Spleen (tissue), 7 donors: Measurements from ENCODE around the gene CNGA2.

Experiments used
- POLR2A ChIP-seq, 3 donors: fragments of 450-650 bp; IDR thresholded peaks; one replicate each; pipeline ENCODE4 v1.5.1; 2017; ENCODE audit warnings: antibody characterized with exemption in 3 of 3, mild to moderate bottlenecking in 1 of 3
- POLR2AphosphoS5 ChIP-seq, 3 donors: sonication (generic); formaldehyde crosslinking; IDR thresholded peaks; one replicate each; pipeline ENCODE4 v1.5.1; 2017; ENCODE audit warnings: antibody characterized with exemption in 3 of 3
- TF ChIP-seq, protein P1 (sequence below), 11 experiments: fragments of 200-600 bp in 7 of 11; fragments of 450-650 bp in 4 of 11; sonication (generic) in 4 of 11; IDR thresholded peaks in 8 of 11; conservative IDR thresholded peaks in 3 of 11; 1 replicate in 7 of 11; 2 replicates in 4 of 11; pipeline versions ENCODE4 v1.4.0 to v1.8.0; 2016 to 2021; ENCODE audit warnings: antibody characterized with exemption in 11 of 11, inconsistent platforms in 4 of 11, mild to moderate bottlenecking in 1 of 11
- donor health status: DM: no; HTN: no; CAD: no; lungs with moderate emphysema.
- donor health status: DM: no; HTN: no; CAD: no.
- donor health status: DM: no; HTN: no; CAD: no.

DNA sequence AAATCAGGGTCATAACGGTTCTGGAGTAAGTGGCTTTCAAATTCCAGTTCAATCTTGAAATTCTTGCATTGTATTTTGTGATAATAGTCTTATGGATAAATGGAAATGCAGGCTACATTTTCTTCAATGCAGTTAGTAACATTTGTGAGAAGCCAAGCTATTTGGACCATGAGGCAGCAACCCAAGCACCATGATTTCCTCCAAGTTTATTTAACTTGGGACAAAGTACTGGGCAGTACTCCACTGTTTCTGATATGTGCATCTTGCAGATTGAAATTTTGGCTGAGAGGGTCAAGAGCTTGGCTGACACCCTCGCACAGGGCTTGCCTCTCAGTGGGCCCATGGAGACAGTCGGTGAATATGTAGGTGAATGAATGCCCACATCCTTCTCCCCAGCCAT lies 39.9 kb downstream of the CNGA2 start:
- TF ChIP-seq, protein P1, sequence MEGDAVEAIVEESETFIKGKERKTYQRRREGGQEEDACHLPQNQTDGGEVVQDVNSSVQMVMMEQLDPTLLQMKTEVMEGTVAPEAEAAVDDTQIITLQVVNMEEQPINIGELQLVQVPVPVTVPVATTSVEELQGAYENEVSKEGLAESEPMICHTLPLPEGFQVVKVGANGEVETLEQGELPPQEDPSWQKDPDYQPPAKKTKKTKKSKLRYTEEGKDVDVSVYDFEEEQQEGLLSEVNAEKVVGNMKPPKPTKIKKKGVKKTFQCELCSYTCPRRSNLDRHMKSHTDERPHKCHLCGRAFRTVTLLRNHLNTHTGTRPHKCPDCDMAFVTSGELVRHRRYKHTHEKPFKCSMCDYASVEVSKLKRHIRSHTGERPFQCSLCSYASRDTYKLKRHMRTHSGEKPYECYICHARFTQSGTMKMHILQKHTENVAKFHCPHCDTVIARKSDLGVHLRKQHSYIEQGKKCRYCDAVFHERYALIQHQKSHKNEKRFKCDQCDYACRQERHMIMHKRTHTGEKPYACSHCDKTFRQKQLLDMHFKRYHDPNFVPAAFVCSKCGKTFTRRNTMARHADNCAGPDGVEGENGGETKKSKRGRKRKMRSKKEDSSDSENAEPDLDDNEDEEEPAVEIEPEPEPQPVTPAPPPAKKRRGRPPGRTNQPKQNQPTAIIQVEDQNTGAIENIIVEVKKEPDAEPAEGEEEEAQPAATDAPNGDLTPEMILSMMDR (IDR thresholded peaks at IDR 0.05 in 8 of 11, conservative IDR thresholded peaks at IDR 0.05 in 3 of 11): no peak
- no peak for TF ChIP-seq POLR2AphosphoS5 (IDR thresholded peaks at IDR 0.05)
- TF ChIP-seq POLR2A (IDR thresholded peaks at IDR 0.05): no peak
